ENCODE results near the gene ABCD3. TPM values are rescaled to one million over a fixed set of nuclear protein-coding genes. Genes with fewer than 3 reads are reported as not detected.
A peak's percentile ranks its signal among the peaks of the same experiment; 100 is the strongest.

The ABCD3 gene
- total and polyA plus RNA-seq, 2 of the 4 experiments (the other 2 are of a cell fraction): 13.6 to 32.6 TPM

DNA sequence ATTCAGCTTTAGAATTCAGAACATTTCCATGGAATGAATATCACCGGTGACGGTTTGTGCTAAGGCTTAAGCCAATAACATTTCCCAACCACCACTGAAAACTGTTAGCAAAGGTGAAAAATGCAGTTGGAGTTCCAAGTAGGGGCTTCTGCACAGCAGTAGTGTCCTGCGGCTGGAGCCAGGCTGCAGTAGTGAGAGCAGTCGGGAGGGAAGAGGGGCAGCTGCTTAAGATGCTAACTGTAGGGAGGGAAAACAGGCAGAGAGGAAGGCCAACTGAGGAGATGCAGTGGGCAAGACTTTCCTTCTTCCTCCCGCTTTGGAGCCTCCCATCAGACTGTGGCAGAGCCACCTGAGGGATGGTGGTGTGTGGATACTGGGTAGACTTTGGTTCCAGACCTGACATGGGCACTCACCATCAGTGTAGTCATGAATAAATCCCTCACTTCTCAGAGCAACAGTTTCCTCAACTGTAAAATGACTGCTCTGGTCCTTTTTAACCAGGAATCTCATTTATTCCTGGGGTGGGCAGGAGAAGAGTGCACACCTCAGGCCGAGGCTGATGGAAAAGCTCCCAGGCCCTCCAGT is 120.1 kb downstream of the ABCD3 start (continued):
- TF ChIP-seq NFE2L2 (IDR thresholded peaks at IDR 0.05; ENCODE audit: low read depth, low read length): no peak
- no peak for TF ChIP-seq MAFK (IDR thresholded peaks at IDR 0.05; ENCODE audit: low read depth, low read length)
- TF ChIP-seq POLR2A (IDR thresholded peaks at IDR 0.05; ENCODE audit: low read depth, low read length): peak; percentile 74; the same call in 1 of the 2 replicates

DNA sequence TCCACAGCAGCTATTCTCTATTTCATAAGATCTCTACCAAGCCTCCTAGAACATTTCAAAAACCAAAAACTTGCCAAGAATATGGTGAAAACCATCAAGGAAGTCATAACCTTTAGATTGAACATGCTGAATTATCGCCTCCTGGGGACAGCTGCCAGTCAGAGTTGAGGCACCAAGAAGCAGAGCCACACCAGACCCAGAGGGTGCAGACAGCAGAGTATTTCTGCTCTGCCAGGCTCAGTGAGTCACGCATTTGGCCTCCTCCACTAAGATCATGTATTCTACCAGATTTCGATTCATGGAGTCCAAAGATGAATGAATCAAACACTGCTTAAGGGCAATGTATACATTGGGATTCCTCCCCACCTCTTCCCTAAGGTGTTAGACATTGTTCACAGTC is 121.3 kb downstream of the ABCD3 start:
- DNase-seq (peak; percentile 55), ATAC-seq (ENCODE audit: low read depth) (no peak)
- no peaks in the 10 kb centered on the region for H3K27me3 ChIP-seq (ENCODE audit: control insufficient read depth, insufficient read depth, low read length)
- dilution Hi-C loops (cut with HindIII; ENCODE audit: low sequenced_read_pairs, unreplicated experiment): loop anchor here (25.0 kb wide), 1 partner anchor 248 kb away; no protein-coding TSS in a partner anchor
- H3K36me3 ChIP-seq (ENCODE audit: control insufficient read depth, insufficient read depth, low read length): peaks cover 47% of the 10 kb centered on the region
- intact Hi-C loops (cut with micrococcal nuclease): loop anchor here (1.0 kb wide), 1 partner anchor 60 kb away; no protein-coding TSS in a partner anchor
- H3K9ac ChIP-seq (ENCODE audit: low read depth, low read length): peak overlapping the region; percentile 97
- peak overlapping the region; percentile 0; the same call in 1 of the 2 replicates for H4K91ac ChIP-seq (ENCODE audit: insufficient read depth, low read depth, low read length)
- in situ Hi-C loops (cut with MboI; ENCODE audit: low sequenced_read_pairs): no loop called here
- BruUV-seq (replicated peaks): no TSS peak
- H2AK9ac ChIP-seq (replicated peaks; ENCODE audit: low read depth, low read length, poor library complexity): no peak overlapping the region
- WGBS, 2 experiments (ENCODE audit: extremely low coverage in 2 of 2, insufficient read length in 1 of 2): 52% methylated on average over 2 of the region's 3 CpGs; no CpG with 5 or more reads in 1 of the 2 experiments
- peak overlapping the region; percentile 42 for H3K4ac ChIP-seq (ENCODE audit: low read depth, low read length)
- no peaks in the 10 kb centered on the region for H3K9me3 ChIP-seq (ENCODE audit: control insufficient read depth, insufficient read depth, low read length)
- H3K14ac ChIP-seq (replicated peaks; ENCODE audit: low read depth, low read length): peak overlapping the region; percentile 98
- H3K27ac ChIP-seq (ENCODE audit: insufficient read depth, low read length): peak overlapping the region; percentile 63
- peaks cover 13% of the 10 kb centered on the region for H3K9me1 ChIP-seq (ENCODE audit: insufficient read depth, low read length)
- H3K79me1 ChIP-seq (ENCODE audit: low read depth in 1 of 2, low read length in 2 of 2): peaks cover 22 to 71% of the 10 kb centered on the region in 2 experiments
- peak overlapping the region; percentile 18; the same call in 1 of the 2 replicates for H4K5ac ChIP-seq (ENCODE audit: low read depth, low read length)
- H2BK120ac ChIP-seq (ENCODE audit: low read depth, low read length): peak overlapping the region; percentile 65
- H3K23ac ChIP-seq (ENCODE audit: low read depth, low read length): peak overlapping the region; percentile 98
- peak overlapping the region; percentile 5; the same call in 1 of the 2 replicates for H2AK5ac ChIP-seq (ENCODE audit: low read depth, low read length)
- CTCF ChIA-PET: interaction anchor here (0.6 to 1.3 kb wide), 2 partner anchors 96 to 502 kb away, joined by 3 to 5 read pairs; no protein-coding TSS in a partner anchor
- H3K56ac ChIP-seq (ENCODE audit: extremely low read depth, insufficient read depth, low read length): peak overlapping the region; percentile 84
- peaks cover 11% of the 10 kb centered on the region for H3K4me1 ChIP-seq (ENCODE audit: control insufficient read depth, insufficient read depth, low read length)
- no peak overlapping the region for H2AFZ ChIP-seq (replicated peaks; ENCODE audit: low read length, poor library complexity)
- H2BK15ac ChIP-seq (ENCODE audit: low read depth, low read length): no peak overlapping the region
- peak overlapping the region; percentile 92 for H3K4me3 ChIP-seq (ENCODE audit: insufficient read depth, low read depth, low read length)
- H3K18ac ChIP-seq (ENCODE audit: low read depth, low read length): peak overlapping the region; percentile 83
- peak overlapping the region; percentile 95 for H3K4me2 ChIP-seq (ENCODE audit: low read depth, low read length)
- H4K8ac ChIP-seq (ENCODE audit: low read depth in 2 of 2, low read length in 2 of 2): peak overlapping the region in 1 of 2 experiments; percentile 6; a peak in 2 of 4 replicates
- H2BK5ac ChIP-seq (ENCODE audit: low read depth, low read length, poor library complexity, severe bottlenecking): peak overlapping the region; percentile 80
- POLR2A ChIA-PET (ENCODE audit: unreplicated experiment): interaction anchor here (0.5 to 3.7 kb wide), 10 partner anchors 10 to 205 kb away, joined by 3 to 25 read pairs (median 8); no protein-coding TSS in a partner anchor
- H4K20me1 ChIP-seq (ENCODE audit: insufficient read depth, low read length): peaks cover 70% of the 10 kb centered on the region
- peak overlapping the region; percentile 6; the same call in 1 of the 2 replicates for H2BK20ac ChIP-seq (ENCODE audit: low read depth, low read length)
- no peak for TF ChIP-seq RAD21 (IDR thresholded peaks at IDR 0.05; ENCODE audit: low read length)
- TF ChIP-seq, protein P1, sequence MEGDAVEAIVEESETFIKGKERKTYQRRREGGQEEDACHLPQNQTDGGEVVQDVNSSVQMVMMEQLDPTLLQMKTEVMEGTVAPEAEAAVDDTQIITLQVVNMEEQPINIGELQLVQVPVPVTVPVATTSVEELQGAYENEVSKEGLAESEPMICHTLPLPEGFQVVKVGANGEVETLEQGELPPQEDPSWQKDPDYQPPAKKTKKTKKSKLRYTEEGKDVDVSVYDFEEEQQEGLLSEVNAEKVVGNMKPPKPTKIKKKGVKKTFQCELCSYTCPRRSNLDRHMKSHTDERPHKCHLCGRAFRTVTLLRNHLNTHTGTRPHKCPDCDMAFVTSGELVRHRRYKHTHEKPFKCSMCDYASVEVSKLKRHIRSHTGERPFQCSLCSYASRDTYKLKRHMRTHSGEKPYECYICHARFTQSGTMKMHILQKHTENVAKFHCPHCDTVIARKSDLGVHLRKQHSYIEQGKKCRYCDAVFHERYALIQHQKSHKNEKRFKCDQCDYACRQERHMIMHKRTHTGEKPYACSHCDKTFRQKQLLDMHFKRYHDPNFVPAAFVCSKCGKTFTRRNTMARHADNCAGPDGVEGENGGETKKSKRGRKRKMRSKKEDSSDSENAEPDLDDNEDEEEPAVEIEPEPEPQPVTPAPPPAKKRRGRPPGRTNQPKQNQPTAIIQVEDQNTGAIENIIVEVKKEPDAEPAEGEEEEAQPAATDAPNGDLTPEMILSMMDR (conservative IDR thresholded peaks at IDR 0.05; ENCODE audit: low read depth, low read length): no peak
- no peak for TF ChIP-seq RCOR1 (IDR thresholded peaks at IDR 0.05; ENCODE audit: insufficient replicate concordance, low read length)
- no peak for TF ChIP-seq MAZ (IDR thresholded peaks at IDR 0.05; ENCODE audit: borderline replicate concordance, low read depth, low read length)
- 0 out of 2 replicates have a peak, but pooled peaks have one; percentile 24 for TF ChIP-seq FOS (IDR thresholded peaks at IDR 0.05; ENCODE audit: low read depth, low read length)
- no peak for TF ChIP-seq MAFK (IDR thresholded peaks at IDR 0.05; ENCODE audit: low read depth, low read length)
- TF ChIP-seq, protein P2, sequence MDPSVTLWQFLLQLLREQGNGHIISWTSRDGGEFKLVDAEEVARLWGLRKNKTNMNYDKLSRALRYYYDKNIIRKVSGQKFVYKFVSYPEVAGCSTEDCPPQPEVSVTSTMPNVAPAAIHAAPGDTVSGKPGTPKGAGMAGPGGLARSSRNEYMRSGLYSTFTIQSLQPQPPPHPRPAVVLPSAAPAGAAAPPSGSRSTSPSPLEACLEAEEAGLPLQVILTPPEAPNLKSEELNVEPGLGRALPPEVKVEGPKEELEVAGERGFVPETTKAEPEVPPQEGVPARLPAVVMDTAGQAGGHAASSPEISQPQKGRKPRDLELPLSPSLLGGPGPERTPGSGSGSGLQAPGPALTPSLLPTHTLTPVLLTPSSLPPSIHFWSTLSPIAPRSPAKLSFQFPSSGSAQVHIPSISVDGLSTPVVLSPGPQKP (IDR thresholded peaks at IDR 0.05; ENCODE audit: borderline replicate concordance, low read depth, low read length): no peak
- peak; percentile 26; the same call in 1 of the 2 replicates for TF ChIP-seq CHD1 (IDR thresholded peaks at IDR 0.05; ENCODE audit: low read depth, low read length)
- TF ChIP-seq POLR2A (IDR thresholded peaks at IDR 0.05; ENCODE audit: low read depth, low read length): no peak
- TF ChIP-seq, protein P3, sequence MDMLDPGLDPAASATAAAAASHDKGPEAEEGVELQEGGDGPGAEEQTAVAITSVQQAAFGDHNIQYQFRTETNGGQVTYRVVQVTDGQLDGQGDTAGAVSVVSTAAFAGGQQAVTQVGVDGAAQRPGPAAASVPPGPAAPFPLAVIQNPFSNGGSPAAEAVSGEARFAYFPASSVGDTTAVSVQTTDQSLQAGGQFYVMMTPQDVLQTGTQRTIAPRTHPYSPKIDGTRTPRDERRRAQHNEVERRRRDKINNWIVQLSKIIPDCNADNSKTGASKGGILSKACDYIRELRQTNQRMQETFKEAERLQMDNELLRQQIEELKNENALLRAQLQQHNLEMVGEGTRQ (IDR thresholded peaks at IDR 0.05; ENCODE audit: low read depth, low read length): no peak
